OCI-LY1 (cell line): Measurements from ENCODE around the gene PARS2.

Experiments used
- EZH2 ChIP-seq: fragments of 200-600 bp; sonication (generic), shearing (Covaris generic); IDR thresholded peaks from 2 replicates; pipeline ENCODE4 v1.8.0; 2017; ENCODE audit warnings: borderline replicate concordance, mixed run types, mild to moderate bottlenecking, antibody characterized with exemption, low read length, moderate library complexity, mixed read lengths
- TF ChIP-seq, protein P1 (sequence below): fragments of 200-600 bp; sonication (generic), shearing (Covaris generic); IDR thresholded peaks from 2 replicates; pipeline ENCODE4 v1.5.1; 2017; ENCODE audit warnings: mild to moderate bottlenecking, antibody characterized with exemption, low read length, moderate library complexity, mixed read lengths

DNA sequence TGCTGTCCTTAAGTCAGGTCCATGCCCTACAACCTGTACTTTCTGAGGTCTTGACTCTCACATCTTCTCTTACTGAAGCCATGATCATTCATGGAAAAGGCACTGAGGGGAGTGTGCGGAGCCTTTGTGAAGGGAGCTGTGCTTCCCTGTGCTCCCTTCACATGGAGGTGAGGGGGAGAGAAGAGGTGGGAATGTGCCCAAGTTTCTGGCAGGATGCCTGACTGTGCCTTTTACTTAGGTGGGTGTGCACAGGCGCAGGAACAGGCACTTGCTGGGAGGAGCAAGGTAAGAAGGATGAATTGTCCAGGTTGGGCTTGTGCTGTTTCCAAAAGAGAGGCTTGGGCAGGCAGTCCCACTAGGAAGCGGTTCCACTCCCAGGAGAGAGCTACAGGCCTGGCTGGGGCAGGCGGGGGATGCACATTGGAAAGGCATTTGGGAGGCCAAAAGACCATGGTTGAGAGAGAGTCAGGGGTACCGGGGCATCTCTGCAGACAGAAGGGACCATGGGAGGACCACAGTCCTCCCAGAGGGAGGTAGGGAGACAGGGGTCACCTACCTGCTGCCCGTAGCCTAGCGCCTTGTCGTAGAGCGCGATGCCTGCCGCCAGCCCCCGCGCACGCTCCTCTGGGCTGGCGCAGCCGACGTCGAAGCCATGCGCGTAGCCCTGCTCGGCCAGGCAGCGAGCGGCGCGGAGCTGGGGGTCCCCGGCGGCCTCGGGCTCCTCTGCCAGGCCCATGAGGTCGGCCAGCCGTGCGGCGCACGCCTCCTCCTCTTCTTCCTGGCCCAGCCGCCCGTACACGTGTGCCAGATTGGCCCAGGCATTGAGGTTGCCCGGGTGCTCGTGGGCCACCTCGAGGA, 35.9 kb upstream of the PARS2 start:
- TF ChIP-seq EZH2, result no peak
- TF ChIP-seq, protein P1, sequence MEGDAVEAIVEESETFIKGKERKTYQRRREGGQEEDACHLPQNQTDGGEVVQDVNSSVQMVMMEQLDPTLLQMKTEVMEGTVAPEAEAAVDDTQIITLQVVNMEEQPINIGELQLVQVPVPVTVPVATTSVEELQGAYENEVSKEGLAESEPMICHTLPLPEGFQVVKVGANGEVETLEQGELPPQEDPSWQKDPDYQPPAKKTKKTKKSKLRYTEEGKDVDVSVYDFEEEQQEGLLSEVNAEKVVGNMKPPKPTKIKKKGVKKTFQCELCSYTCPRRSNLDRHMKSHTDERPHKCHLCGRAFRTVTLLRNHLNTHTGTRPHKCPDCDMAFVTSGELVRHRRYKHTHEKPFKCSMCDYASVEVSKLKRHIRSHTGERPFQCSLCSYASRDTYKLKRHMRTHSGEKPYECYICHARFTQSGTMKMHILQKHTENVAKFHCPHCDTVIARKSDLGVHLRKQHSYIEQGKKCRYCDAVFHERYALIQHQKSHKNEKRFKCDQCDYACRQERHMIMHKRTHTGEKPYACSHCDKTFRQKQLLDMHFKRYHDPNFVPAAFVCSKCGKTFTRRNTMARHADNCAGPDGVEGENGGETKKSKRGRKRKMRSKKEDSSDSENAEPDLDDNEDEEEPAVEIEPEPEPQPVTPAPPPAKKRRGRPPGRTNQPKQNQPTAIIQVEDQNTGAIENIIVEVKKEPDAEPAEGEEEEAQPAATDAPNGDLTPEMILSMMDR, result no peak
